Muscle of back (tissue), 11 donors: ENCODE measurements around the gene ARHGEF39. TPM values are rescaled to one million over a fixed set of nuclear protein-coding genes. Genes with fewer than 3 reads are reported as not detected.

Source experiments
- DNase-seq, 3 donors: peaks; one replicate each; pipeline versions ENCODE4 v3.0.0 to v3.0.0-alpha.2; 2013
- polyA plus RNA-seq, 10 donors: library from polyadenylated mRNA; unstranded; fragments of 120-200 nt; gene quantifications; one replicate each; pipeline ENCODE4 v1.2.1, GENCODE V29; 2013; ENCODE audit not compliant: insufficient read length in 10 of 10

Gene ARHGEF39
- polyA plus RNA-seq, 10 donors, result 2.6 to 6.7 (median 5.2) TPM

GRCh38 chr9:35675732-35676392 lies 10.9 kb upstream of the ARHGEF39 start:
- peak in 1 of 3 donors; percentile 78 for DNase-seq

- DNase-seq, result peak in 1 of 3 donors; percentile 37
Measured at GRCh38 chr9:35675204-35675603, 10.2 kb upstream of the ARHGEF39 start.

GRCh38 chr9:35674025-35674361 lies 9.0 kb upstream of the ARHGEF39 start:
- no peak for DNase-seq

- DNase-seq, result peak in 1 of 3 donors; percentile 48
Measured at GRCh38 chr9:35673132-35674024, 8.4 kb upstream of the ARHGEF39 start, which contains the start of gene CA9. Gene CA9 (plus strand): TSS chr9:35673928. CDS start chr9:35673960, 32 bp downstream.

- DNase-seq, result no peak
Measured at GRCh38 chr9:35669331-35670145, 4.5 kb upstream of the ARHGEF39 start.

GRCh38 chr9:35667939-35668338 lies 2.9 kb upstream of the ARHGEF39 start:
- DNase-seq, result no peak

GRCh38 chr9:35666549-35666948 lies 1.6 kb upstream of the ARHGEF39 start:
- no peak for DNase-seq

- DNase-seq, result no peak
Measured at GRCh38 chr9:35666045-35666444, 1.1 kb upstream of the ARHGEF39 start.

- no peak for DNase-seq
Measured at GRCh38 chr9:35665471-35665818, 450 bp upstream of the ARHGEF39 start.

- no peak for DNase-seq
Measured at GRCh38 chr9:35662437-35662836, 2.6 kb downstream of the ARHGEF39 start.

GRCh38 chr9:35661756-35662350 lies 3.1 kb downstream of the ARHGEF39 start:
- DNase-seq, result no peak

- DNase-seq, result peak in 1 of 3 donors; percentile 44
Measured at GRCh38 chr9:35660966-35661415, 4.0 kb downstream of the ARHGEF39 start.

- DNase-seq, result no peak
Measured at GRCh38 chr9:35659340-35659739, 5.7 kb downstream of the ARHGEF39 start.

GRCh38 chr9:35658968-35659220 lies 6.1 kb downstream of the ARHGEF39 start:
- no peak for DNase-seq

- DNase-seq, result peak; percentile 85 to 96 (median 94)
Measured at GRCh38 chr9:35658137-35658967, 6.6 kb downstream of the ARHGEF39 start, which contains the start of gene CCDC107. Gene CCDC107 (plus strand): TSS chr9:35658292. CDS start chr9:35658380, 88 bp downstream.

GRCh38 chr9:35657546-35658136 lies 7.4 kb downstream of the ARHGEF39 start, which contains the start of gene RMRP:
Gene RMRP (minus strand): TSS chr9:35658019.
- DNase-seq, result peak; percentile 99

- DNase-seq, result no peak
Measured at GRCh38 chr9:35656831-35657545, 8.0 kb downstream of the ARHGEF39 start.

GRCh38 chr9:35656348-35656747 lies 8.6 kb downstream of the ARHGEF39 start:
- DNase-seq, result no peak

- DNase-seq, result no peak
Measured at GRCh38 chr9:35653611-35654010, 11.4 kb downstream of the ARHGEF39 start.

GRCh38 chr9:35652829-35653209 lies 12.2 kb downstream of the ARHGEF39 start:
- DNase-seq, result no peak
